DOHH2 (cell line): ENCODE measurements around the gene FBXO36.

Experiments used
- H3F3A ChIP-seq: fragments of 200-600 bp; sonication (generic), shearing (Covaris generic); 2 replicates; pipeline ENCODE4 v1.6.0; 2016; ENCODE audit warnings: antibody characterized with exemption, mild to moderate bottlenecking; ENCODE audit not compliant: control insufficient read depth, insufficient read depth
- H3K27ac ChIP-seq: fragments of 200-600 bp; sonication (generic); 2 replicates; pipeline ENCODE4 v1.5.1; 2014; ENCODE audit warnings: low read depth, mild to moderate bottlenecking, low read length, moderate library complexity
- H3K27me3 ChIP-seq: fragments of 200-600 bp; sonication (generic); 2 replicates; pipeline ENCODE4 v1.6.1; 2014; ENCODE audit warnings: mild to moderate bottlenecking, low read length, mixed read lengths; ENCODE audit not compliant: control insufficient read depth
- H3K36me3 ChIP-seq: fragments of 200-600 bp; sonication (generic); 2 replicates; pipeline ENCODE4 v1.6.1; 2014; ENCODE audit warnings: mild to moderate bottlenecking, low read length, moderate library complexity, mixed read lengths; ENCODE audit not compliant: control insufficient read depth
- H3K4me1 ChIP-seq: fragments of 200-600 bp; sonication (generic); 2 replicates; pipeline ENCODE4 v1.6.1; 2014; ENCODE audit warnings: mild to moderate bottlenecking, low read length, mixed read lengths; ENCODE audit not compliant: control insufficient read depth
- H3K4me2 ChIP-seq: fragments of 200-600 bp; sonication (generic); 2 replicates; pipeline ENCODE4 v1.6.0; 2014; ENCODE audit warnings: mild to moderate bottlenecking, low read length, moderate library complexity
- H3K4me3 ChIP-seq: fragments of 200-600 bp; sonication (generic); 2 replicates; pipeline ENCODE4 v1.5.1; 2014; ENCODE audit warnings: mild to moderate bottlenecking, low read length, mixed read lengths
- H3K79me2 ChIP-seq: fragments of 200-600 bp; sonication (generic); 2 replicates; pipeline ENCODE4 v1.6.1; 2014; ENCODE audit warnings: mild to moderate bottlenecking, low read length, mixed read lengths; ENCODE audit not compliant: control insufficient read depth
- H3K9me2 ChIP-seq: fragments of 200-600 bp; sonication (generic); replicated peaks from 2 replicates; pipeline ENCODE4 v1.6.1; 2014; ENCODE audit warnings: mild to moderate bottlenecking, low read length, mixed read lengths; ENCODE audit not compliant: control insufficient read depth
- H3K9me3 ChIP-seq: fragments of 200-600 bp; sonication (generic); 2 replicates; pipeline ENCODE4 v1.6.1; 2014; ENCODE audit warnings: antibody characterized with exemption, low read length, mixed read lengths; ENCODE audit not compliant: control insufficient read depth, insufficient read depth
- H4K20me1 ChIP-seq: fragments of 200-600 bp; sonication (generic); 2 replicates; pipeline ENCODE4 v1.6.0; 2014; ENCODE audit warnings: low read depth, mild to moderate bottlenecking, antibody characterized with exemption, low read length, moderate library complexity; ENCODE audit not compliant: control insufficient read depth, insufficient read depth
- CTCF ChIP-seq: fragments of 200-600 bp; sonication (generic); IDR thresholded peaks from one replicate; pipeline ENCODE4 v1.5.1; 2014; ENCODE audit warnings: antibody characterized with exemption, mild to moderate bottlenecking, low read depth, low read length; ENCODE audit not compliant: poor library complexity, severe bottlenecking
- EZH2phosphoT487 ChIP-seq: fragments of 200-600 bp; sonication (generic); IDR thresholded peaks from 2 replicates; pipeline ENCODE4 v1.6.1; 2017; ENCODE audit warnings: borderline replicate concordance, mild to moderate bottlenecking, antibody characterized with exemption, low read length, moderate library complexity, mixed read lengths

The FBXO36 gene

GRCh38 chr2:229888031-229888430 is 34.3 kb upstream of the FBXO36 start:
- Histone ChIP-seq H3K36me3 (peaks cover 7% of the 10 kb centered on the region), H3K4me3 (no peak overlapping the region), H3K4me2 (no peak overlapping the region), H3K9me3 (no peaks in the 10 kb centered on the region), H3K27ac (no peak overlapping the region), H3F3A (no peaks in the 10 kb centered on the region), H3K9me2 (no peaks in the 10 kb centered on the region), H3K27me3 (no peaks in the 10 kb centered on the region), H3K79me2 (peaks cover 90% of the 10 kb centered on the region), H3K4me1 (0 out of 2 replicates have a peak, but pooled peaks cover 2% of the 10 kb centered on the region), H4K20me1 (peaks cover 12% of the 10 kb centered on the region; the same call in 1 of the 2 replicates)
- TF ChIP-seq EZH2phosphoT487 (no peak), CTCF (no peak)

GRCh38 chr2:229889023-229889422 is 33.3 kb upstream of the FBXO36 start:
- peaks cover 7% of the 10 kb centered on the region for H3K36me3 ChIP-seq
- no peak for TF ChIP-seq CTCF
- no peak overlapping the region for H3K4me3 ChIP-seq
- no peaks in the 10 kb centered on the region for H3K9me2 ChIP-seq
- H3F3A ChIP-seq, result no peaks in the 10 kb centered on the region
- H3K4me2 ChIP-seq, result no peak overlapping the region
- no peaks in the 10 kb centered on the region for H3K9me3 ChIP-seq
- 0 out of 2 replicates have a peak, but pooled peaks cover 2% of the 10 kb centered on the region for H3K4me1 ChIP-seq
- peaks cover 12% of the 10 kb centered on the region; the same call in 1 of the 2 replicates for H4K20me1 ChIP-seq
- H3K27me3 ChIP-seq, result no peaks in the 10 kb centered on the region
- H3K27ac ChIP-seq, result no peak overlapping the region
- peaks cover 91% of the 10 kb centered on the region for H3K79me2 ChIP-seq

- TF ChIP-seq EZH2phosphoT487 (no peak), CTCF (no peak)
- Histone ChIP-seq H3K4me1 (0 out of 2 replicates have a peak, but pooled peaks cover 3% of the 10 kb centered on the region), H3K4me2 (no peak overlapping the region), H3K27me3 (no peaks in the 10 kb centered on the region), H3K79me2 (peaks cover 92% of the 10 kb centered on the region), H3K9me2 (no peaks in the 10 kb centered on the region), H3F3A (no peaks in the 10 kb centered on the region), H3K36me3 (peaks cover 9% of the 10 kb centered on the region), H4K20me1 (peaks cover 15% of the 10 kb centered on the region), H3K27ac (no peak overlapping the region), H3K9me3 (no peaks in the 10 kb centered on the region), H3K4me3 (no peak overlapping the region)
Observed at GRCh38 chr2:229896857-229897256, 25.4 kb upstream of the FBXO36 start.
